ENCODE results near the gene FRA10AC1.

FRA10AC1 gene, protein sequence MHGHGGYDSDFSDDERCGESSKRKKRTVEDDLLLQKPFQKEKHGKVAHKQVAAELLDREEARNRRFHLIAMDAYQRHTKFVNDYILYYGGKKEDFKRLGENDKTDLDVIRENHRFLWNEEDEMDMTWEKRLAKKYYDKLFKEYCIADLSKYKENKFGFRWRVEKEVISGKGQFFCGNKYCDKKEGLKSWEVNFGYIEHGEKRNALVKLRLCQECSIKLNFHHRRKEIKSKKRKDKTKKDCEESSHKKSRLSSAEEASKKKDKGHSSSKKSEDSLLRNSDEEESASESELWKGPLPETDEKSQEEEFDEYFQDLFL

DNA sequence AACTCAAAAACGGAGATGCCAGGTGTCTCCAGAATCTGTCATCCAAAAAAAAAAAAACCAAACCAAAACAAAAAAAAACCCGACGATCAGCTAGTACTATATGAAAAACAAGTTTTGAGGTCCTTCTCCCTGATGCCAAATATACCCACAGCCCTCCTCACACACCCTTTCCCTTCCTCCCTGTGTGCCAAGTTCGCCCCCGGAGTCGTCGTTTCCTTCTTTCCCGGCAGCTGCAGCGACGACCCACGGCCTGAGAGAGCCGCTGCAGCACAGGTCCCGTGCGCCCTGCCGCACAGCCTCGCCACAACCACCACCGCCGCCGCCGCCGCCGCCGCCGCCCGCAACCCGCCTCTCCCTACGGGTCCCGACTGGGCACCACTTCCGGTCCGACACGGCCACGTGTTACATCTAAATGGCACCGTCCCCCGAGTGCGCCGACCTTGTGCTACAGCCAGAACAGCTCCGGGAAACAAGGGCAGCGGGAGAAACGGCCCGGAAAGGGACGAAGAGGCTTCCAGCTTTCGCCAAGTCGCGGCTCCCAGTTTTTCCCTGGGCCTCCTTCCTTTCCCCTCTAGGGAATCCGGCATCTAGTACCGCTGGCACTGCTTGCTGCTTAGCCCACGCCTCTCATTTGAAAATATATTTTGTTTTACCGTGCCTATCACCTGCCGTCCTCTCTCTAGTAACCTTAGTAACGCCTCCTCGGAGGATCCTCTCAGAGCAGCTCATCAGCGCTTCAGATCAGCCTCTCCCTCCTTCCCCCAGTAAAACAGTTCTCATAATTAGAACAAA lies at the start of gene FRA10AC1:
TSS of gene FRA10AC1 (minus strand) at position 383 of the 792 bp plus-strand sequence. CDS start 2,486 bp downstream, outside the sequence.
- peak; percentile 95 for DNase-seq (ENCODE audit: low spot score)

DNA sequence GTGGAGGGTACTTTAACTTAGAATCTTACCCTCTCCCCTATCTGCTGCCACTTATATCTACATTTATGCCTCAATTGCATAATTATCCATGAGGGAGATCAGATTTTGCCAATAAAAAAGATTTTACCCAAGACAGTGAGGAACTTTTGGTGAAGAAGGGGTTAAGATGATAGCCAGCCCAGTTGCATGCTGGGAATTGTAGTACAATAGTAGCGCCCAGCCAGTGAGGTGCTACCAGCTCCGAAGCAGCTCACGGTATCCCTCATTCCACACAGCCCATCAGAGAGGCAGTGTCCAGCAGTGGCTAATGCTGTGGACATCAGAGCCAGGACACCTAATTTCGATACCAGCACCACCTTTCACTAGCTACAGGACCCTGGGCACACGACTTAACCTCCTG lies 49.4 kb upstream of the FRA10AC1 start:
- DNase-seq (ENCODE audit: low spot score) = peak; percentile 53

DNA sequence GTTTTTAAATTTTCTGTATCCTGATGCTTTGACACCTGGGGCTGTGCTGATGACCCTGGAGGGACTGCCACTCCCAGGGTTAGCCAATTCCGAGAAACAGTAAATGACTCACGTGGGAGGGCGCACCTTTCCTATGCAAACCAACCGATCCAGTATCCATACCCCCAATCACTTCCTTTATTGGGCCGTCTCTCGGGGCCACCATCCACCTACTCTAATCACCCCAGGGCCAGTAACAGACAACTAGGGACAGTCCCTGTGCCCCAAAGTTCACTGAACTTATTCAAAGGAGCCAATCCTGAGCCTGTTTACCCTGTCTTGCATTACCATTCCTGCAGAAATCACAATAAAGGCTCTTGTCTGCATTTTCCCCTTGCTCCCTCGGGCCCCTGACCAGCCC lies 48.7 kb upstream of the FRA10AC1 start:
- DNase-seq (ENCODE audit: low spot score) = no peak

DNA sequence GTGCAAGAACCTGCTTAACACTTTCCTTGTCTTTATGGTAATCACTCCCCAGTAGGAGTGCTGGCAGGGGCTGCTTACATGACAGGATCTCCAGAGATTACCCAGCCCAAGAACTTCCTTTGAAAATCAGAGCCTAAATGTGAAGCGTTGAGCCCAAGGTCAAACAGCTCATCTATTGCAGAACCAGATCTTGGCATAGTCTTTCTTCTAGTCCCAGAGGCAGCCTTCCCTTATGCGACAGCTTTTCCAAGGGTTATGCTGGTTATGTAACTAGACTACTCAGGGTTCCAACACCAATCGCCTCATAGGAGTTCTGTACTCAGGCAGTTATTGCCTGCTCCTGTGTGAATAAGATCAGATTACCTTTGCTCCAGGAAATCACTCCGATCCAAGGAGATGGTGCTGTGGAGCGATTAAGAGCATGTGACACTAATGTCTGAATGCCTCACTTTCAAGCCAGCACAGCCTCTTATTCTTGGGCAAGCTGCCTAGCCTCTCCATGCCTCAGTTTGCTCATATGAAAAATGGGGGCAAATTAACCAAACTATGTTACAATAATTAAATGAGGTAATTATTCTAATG lies 46.9 kb upstream of the FRA10AC1 start:
- no peak for DNase-seq (ENCODE audit: low spot score)

DNA sequence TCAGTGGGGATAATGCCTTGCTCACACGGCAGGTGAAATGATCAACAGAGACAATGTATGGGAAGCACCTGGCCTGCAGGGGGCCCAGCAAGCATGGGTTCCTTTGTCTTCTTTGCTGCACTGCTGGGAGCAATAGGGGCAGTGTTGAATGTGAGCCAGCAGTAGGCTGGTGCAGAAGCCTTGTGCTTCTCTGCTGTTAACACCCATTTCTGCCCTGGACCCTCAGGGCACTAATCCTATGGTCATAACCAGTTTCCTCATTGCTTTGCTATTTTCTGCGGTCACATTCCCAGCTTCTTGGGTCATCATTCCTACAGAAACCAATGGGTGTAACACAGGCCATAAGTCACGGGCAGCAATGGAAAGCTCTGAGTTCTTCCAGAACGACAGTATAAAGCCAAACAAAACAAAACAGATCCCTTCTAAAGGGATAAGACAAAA lies 44.5 kb upstream of the FRA10AC1 start:
- DNase-seq (ENCODE audit: low spot score) = peak; percentile 89

DNA sequence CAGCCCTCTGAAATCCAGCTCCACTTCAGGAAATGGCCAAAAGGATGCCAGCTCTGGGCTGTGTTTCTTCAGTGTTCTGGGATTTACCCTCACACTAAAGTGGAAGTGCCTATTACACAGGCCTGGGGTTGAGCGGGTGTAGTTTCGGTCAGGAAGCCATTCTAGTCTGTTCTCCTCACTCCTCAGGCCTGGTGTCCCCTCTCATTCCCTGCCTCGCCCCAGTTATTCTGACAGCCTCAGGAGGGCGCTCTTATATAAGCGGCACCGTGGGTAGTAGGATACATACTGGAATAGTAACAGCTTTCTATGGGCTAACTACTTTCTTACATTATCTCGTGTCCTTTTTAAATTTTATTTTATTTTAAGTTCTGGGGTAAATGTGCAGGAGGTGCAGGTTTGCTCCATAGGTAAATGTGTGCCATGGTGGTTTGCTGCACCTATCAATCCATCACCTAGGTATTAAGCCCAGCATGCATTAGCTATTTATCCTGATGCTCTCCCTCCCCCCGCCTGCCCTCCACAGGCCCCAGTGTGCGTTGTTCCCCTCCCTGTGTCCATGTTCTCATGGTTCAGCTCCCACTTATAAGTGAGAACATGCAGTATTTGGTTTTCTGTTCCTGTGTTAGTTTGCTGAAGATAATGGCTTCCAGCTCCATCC lies 43.1 kb upstream of the FRA10AC1 start:
- DNase-seq (ENCODE audit: low spot score) = peak; percentile 59

DNA sequence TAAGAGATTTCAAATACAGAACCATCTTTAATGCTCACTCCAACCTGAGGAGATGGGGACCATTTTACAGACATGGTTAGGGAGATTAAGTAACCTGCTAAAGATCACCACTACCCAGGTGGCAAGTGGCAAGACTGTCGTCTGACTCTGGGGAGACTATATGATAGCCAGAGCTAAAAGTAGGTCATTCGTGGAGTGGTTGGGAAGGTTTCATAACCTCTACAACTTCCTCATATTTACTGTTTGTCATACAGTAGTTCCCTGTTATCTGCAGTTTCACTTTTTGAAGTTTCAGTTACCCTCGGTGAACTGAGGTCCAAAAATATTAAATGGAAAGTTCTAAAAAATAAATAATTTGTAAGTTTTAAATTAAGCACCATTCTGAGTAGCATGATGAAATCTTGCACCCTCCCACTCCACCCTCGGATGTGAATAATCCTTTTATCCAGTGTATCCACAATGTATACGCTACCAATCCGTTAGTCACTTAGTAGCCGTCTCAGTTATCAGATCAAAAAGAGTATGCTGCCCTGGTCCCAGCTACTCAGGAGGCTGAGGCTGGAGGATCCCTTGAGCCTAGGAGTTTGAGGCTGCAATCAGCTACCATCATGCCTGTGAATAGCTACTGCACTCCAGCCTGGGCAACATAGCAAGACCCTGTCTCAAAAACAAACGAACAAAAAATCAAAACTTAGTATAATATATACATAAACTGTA lies 40.4 kb upstream of the FRA10AC1 start:
- DNase-seq (ENCODE audit: low spot score) = no peak

DNA sequence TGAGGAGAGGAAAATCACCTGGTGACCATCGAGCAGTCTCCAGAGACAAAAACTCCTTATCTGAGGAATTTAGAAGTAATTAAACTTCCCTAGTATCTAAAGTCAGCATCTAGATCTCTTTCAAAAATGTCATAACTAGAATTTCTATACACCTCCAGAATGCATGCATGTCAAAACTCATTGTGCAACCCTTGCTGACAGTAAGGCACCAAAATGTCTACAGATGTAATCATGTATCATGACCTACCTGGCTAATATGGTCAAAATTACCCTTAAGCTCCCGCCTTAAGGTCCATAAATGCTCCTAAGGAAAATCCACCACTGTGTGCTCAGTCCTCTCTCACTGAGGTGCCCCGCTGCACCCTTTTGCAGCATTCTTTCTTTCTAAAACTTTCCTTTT lies 39.0 kb upstream of the FRA10AC1 start:
- no peak for DNase-seq (ENCODE audit: low spot score)

DNA sequence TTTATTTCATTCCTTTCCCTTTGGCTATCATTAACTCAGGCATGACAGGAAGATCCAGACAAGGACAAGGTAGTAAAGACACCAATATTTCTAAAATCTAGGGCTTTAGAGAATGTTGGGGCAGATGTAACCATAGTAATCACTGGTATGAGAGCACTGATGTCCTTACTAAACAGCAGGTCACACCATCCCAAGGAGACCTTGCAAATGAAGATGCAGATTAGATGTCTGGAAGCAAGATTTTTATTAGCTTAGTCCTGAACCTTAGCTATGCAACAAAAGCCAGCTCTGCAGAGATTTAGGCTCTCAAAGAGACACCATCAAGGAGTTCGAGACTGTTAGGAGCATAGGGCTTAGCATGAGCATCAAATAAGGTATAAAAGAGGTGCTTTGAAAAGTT lies 23.6 kb upstream of the FRA10AC1 start:
- no peak for DNase-seq (ENCODE audit: low spot score)

DNA sequence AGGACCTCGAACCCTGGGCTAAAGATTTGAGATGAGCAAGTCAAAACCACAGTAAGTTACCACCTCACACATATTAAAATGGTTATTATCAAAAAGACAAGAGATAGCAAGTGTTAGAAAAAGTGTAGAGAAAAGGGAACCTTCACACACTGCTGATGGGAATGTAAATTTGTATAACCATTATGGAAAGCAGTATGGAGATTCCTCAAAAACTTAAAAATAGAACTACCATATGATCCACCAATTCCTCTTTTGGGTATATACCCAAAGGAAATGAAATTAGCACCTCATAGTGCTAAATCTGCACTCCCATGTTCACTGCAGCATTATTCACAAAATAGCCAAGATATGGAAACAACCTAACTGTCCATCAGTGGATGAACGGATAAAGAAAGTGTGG lies 20.8 kb upstream of the FRA10AC1 start:
- DNase-seq (ENCODE audit: low spot score) = no peak

DNA sequence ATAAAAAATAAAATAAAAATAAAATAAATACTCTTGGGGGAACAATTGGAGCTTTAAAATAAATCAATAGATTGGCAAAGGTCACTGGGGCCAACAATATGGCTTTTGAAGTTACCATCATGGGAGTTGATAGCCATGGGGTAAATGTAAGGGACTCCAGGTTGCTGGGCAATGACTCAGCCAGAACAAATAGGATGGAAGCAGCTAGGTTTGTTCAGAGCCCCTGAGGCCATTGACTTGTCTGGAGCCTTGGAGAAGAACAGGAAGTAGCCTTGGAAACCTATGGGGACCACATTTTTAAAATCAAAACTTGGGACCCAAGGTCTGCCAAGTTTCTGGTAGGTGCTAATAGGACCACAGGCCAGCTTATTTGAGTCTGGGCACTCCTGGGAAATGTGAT lies 20.2 kb upstream of the FRA10AC1 start:
- DNase-seq (ENCODE audit: low spot score) = no peak

DNA sequence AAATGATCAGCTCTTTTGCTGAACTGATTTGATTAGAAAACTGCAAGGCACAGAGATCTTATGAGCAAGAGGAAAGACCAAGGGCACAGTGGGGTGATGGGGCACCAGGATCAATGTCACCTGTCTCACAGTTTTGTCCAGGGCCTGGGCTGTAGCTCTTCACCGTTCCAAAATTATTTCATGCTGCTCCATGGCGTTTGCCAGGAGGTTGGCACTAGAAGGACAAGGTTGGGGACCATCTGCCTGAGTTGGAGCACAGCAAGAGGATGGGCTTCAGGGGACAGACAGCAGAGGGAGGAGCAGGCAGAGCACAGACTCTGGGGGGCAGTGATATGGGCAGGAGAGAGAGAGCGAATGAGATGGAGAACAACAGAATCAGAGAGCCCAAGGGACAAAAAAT lies 17.5 kb upstream of the FRA10AC1 start:
- no peak for DNase-seq (ENCODE audit: low spot score)

DNA sequence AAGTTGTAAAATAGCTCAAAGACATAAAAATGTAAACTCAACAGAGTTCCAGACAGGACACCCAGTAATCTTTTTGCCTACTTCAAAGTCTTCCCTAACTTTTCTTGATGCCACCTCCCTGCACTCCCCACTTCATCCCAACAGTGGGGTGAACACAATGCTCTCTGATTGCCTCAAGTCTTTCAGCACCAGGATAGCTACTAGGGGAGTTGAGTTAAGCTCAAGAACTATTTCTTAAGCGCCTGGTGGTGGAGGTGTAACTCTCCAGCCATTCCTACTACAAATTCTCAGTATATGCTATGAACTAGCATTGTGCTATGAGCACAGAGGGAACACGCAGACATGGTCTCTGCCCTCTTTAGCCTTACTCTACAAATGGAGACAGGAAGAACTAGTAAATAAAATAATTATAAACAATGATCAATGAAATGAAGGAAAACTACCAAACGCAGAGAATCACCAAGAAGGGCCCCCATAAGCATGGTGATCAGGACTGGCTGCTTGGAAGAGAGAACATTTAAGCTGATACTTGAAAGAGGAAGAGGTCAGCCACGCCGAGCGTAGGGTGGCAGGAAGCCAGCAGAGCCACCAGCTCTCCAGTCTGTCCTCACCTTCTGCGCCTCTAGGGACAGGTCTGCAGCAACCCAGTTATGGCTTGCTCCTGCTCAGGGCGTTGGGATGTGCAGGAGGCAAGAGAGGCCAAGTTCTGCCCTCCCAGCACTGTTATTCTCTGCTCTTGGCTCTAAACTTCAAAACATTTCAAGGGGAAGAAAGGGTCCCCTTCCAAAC lies 16.7 kb upstream of the FRA10AC1 start:
- DNase-seq (ENCODE audit: low spot score) = no peak

DNA sequence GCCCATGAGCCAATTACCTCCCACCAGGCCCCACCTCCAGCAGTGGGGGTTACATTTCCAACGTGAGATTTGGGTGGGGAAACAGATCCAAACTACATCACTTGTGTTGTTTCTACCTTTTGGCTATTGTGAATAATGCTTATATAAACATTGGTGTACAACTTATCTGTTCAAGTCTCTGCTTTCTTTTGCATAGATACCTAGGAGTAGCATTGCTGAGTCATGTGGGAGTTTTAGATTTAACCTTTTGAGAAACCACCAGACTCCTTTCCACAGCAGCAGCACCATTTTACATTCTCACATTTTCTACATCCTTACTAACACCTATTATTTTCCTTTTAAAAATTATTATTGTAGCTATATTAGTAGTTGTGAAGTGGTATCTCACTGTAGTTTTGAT lies 14.4 kb upstream of the FRA10AC1 start:
- DNase-seq (ENCODE audit: low spot score) = no peak

DNA sequence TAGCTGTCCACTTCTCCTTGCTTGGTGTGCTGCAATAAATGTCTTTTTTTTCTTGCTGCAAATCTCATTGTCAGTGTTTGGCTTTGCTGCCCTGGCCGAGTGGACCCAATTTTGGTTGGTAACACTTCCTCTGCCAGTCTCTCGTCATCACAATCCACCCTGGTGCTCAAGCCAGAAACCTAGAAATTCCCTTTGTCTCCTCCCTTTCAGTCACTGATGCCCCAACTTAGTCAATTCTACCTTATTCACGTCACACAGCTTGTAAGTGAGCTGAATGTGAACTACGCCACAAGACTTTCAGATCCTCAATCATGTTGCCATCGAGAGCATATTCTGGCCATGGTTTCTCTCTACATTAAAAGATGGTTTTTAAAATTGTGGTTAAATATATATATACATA lies 13.0 kb upstream of the FRA10AC1 start:
- DNase-seq (ENCODE audit: low spot score) = no peak

DNA sequence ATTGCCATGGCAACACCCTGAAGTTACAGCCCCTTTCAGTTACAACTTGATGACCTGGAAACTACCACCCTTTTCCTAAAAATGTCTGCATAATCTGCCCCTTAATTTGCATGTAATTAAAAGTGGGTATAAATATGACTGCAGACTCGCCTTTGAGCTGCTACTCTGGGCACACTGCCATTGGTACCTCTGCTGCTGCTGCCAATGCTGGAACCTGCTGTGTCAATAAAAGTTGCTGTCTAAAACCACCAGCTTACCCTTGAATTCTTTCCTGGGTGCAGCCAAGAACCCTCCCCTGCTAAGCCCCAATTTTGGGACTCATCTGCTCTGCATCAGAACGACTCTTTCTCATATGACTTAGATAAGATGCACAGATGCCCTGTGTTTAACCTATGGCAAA lies 10.2 kb upstream of the FRA10AC1 start:
- DNase-seq (ENCODE audit: low spot score) = no peak

DNA sequence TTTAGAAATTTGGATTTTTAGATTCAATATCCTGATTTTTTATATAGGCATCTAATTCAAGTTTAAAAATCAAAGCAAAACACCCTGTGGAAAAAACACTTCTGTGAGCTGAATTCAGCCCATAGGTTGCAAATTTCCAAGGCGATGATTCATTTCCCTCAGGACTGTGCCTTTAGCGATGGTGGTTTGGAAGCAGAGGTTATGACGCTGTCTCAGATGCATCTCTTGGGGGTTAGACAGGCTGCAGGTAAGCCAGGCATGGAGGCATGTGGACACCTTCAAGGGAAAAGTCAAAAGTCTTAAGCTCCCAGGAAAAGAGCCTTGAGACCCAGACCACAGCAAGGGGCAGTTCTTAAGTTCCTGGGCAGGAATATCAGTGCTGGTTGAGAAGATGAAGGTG lies 9.5 kb upstream of the FRA10AC1 start:
- no peak for DNase-seq (ENCODE audit: low spot score)

DNA sequence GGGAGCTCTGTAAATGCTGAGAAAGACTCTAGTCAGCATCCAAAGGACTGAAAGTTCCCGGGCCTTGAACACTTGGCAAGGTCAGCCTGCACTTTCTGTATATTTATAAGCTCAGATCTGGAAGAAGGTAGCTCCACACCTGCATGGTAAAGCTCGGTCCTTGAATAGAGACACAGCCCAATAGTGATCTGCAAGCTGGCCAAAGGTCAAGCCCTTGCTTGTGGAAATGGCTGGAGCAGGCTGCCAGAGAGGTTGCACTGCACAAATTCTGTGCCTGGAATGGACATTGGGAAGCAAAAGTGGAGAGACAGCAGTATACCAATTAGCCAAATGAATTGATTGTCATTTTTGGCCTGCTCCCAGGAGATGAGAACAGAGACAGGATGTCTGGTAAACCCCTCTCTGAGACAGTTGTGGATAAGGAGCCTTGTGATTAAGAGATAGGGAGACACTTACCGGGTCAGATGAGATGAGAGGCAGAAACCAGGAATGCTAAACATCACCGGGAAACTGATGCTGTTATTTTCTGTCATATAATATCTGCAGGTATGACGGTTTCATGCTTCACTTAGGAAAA lies 8.0 kb upstream of the FRA10AC1 start:
- no peak for DNase-seq (ENCODE audit: low spot score)

DNA sequence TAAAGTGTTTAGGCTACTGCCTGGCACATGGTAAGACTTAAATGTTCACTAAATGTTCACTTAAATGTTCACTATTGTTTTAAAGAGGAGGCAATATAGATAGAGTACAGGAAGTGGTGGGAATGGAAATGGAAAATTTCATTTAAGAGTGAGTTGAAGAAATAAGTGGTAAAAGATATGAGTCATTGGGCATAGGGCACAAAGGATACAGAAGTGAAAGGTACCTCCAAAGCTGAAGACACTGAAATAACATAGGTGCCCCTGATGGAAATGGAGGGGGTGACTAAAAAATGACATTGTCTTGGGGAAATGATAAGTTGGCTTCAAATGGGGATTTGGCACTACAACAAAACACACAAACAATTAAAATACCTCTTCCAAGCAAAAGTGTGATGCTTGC lies 5.2 kb upstream of the FRA10AC1 start:
- no peak for DNase-seq (ENCODE audit: low spot score)

DNA sequence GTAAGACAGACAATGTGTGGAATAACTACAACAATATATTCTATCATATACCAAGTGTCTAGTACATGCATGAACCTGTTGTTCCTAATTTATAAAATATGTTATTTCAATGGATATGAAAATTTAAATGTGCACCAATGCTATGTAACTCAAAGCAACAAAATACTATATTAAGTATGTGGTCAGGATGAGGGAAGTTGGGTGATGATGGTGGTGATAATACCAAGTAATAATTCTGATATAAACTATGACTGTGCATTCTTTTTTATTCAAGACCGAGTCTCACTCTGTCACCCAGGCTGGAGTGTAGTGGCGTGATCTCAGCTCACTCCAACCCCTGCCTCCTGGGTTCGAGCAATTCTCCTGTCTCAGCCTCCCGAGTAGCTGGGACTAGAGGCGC lies 2.1 kb upstream of the FRA10AC1 start:
- no peak for DNase-seq (ENCODE audit: low spot score)

DNA sequence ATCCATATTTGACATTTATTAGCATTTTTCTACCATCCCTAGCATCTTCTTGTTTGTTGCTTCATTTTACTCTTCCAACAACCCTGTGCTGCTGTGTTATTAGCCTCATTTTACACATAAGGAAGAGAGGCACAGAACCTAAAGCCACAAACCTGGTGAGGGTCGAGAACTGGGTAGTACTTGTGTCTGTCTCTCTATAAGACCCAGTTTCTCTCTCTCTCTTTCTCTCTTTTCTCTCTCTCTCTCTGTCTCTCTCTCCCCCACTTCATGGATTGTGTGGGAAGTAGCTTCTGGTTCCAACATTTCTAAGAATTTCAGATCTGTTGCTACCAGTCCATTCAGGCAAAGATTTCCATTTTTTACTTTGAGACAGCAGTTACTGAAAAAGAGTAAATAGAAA lies 1.4 kb upstream of the FRA10AC1 start:
- no peak for DNase-seq (ENCODE audit: low spot score)

All from AG20443 (cell line).